Measurements from ENCODE around the gene AATF. TPM values are rescaled to one million over a fixed set of nuclear protein-coding genes. Genes with fewer than 3 reads are reported as not detected.

Gene AATF
- total and polyA plus RNA-seq, 10 donors: 28.7 to 59.0 (median 35.2) TPM

GRCh38 chr17:37064206-37064605 is 115.5 kb downstream of the AATF start:
- no peak overlapping the region for H3K4me3 ChIP-seq
- TF ChIP-seq POLR2A (IDR thresholded peaks at IDR 0.05) (no peak), CTCF (IDR thresholded peaks at IDR 0.05 in 8 of 11, conservative IDR thresholded peaks at IDR 0.05 in 3 of 11) (no peak)
- H3K36me3 ChIP-seq: no peaks in the 10 kb centered on the region
- H3K4me1 ChIP-seq: no peaks in the 10 kb centered on the region
- no peak for DNase-seq
- intact Hi-C loops (cut with DNase I; ENCODE audit: low total_unique reads): no loop called here
- whole genome bisulfite sequencing, 5 donors: 55 to 73% (median 63%) methylated on average over 11 of the region's 11 CpGs
- no peaks in the 10 kb centered on the region for H3K9me3 ChIP-seq
- H3K27me3 ChIP-seq (replicated peaks in 1 of 7): peaks cover 0 to 23% (median 0%) of the 10 kb centered on the region in 7 donors
- no peak overlapping the region for H3K27ac ChIP-seq

GRCh38 chr17:37064956-37065355 is 116.2 kb downstream of the AATF start:
- Histone ChIP-seq H3K4me1 (no peaks in the 10 kb centered on the region), H3K27ac (no peak overlapping the region), H3K9me3 (no peaks in the 10 kb centered on the region), H3K4me3 (no peak overlapping the region), H3K27me3 (replicated peaks in 1 of 7) (peaks cover 0 to 23% (median 0%) of the 10 kb centered on the region in 7 donors), H3K36me3 (no peaks in the 10 kb centered on the region)
- TF ChIP-seq POLR2AphosphoS5 (IDR thresholded peaks at IDR 0.05) (no peak), CTCF (IDR thresholded peaks at IDR 0.05 in 8 of 11, conservative IDR thresholded peaks at IDR 0.05 in 3 of 11) (no peak), POLR2A (IDR thresholded peaks at IDR 0.05) (no peak)
- intact Hi-C loops (cut with DNase I; ENCODE audit: low total_unique reads): no loop called here
- no peak for DNase-seq
- 89 to 94% (median 93%) methylated on average over 8 of the region's 8 CpGs for WGBS, 5 donors

GRCh38 chr17:37065486-37066321 is 117.0 kb downstream of the AATF start:
- intact Hi-C loops (cut with DNase I; ENCODE audit: low total_unique reads): no loop called here
- DNase-seq: no peak
- Histone ChIP-seq H3K36me3 (no peaks in the 10 kb centered on the region), H3K27me3 (replicated peaks in 1 of 7) (peaks cover 0 to 23% (median 0%) of the 10 kb centered on the region in 7 donors), H3K27ac (no peak overlapping the region), H3K9me3 (no peaks in the 10 kb centered on the region), H3K4me1 (no peaks in the 10 kb centered on the region), H3K4me3 (no peak overlapping the region)
- TF ChIP-seq POLR2AphosphoS5 (IDR thresholded peaks at IDR 0.05) (no peak), POLR2A (IDR thresholded peaks at IDR 0.05) (no peak), CTCF (IDR thresholded peaks at IDR 0.05 in 8 of 11, conservative IDR thresholded peaks at IDR 0.05 in 3 of 11) (no peak)
- WGBS, 5 donors: 61 to 71% (median 64%) methylated on average over 16 to 23 of the region's 23 CpGs
